Neural cell (in vitro differentiated cells): Measurements from ENCODE around the gene PCMTD2. TPM values are rescaled to one million over a fixed set of nuclear protein-coding genes. Genes with fewer than 3 reads are reported as not detected.

Experiments
- H2AFZ ChIP-seq: fragments of 200-600, 300-800 bp; sonication (generic), shearing (Covaris generic); 2 replicates; pipeline ENCODE4 v1.6.0; 2014; ENCODE audit warnings: low read depth, mild to moderate bottlenecking, antibody characterized with exemption, low read length, moderate library complexity
- H3F3A ChIP-seq: fragments of 200-600 bp; shearing (Covaris generic); 2 replicates; pipeline ENCODE4 v1.6.1; 2016; ENCODE audit warnings: mild to moderate bottlenecking, moderate library complexity, mixed read lengths, antibody characterized with exemption, low read length; ENCODE audit not compliant: insufficient read depth, poor library complexity, severe bottlenecking
- H3K27ac ChIP-seq: fragments of 200-600, 300-800 bp; sonication (generic), shearing (Covaris generic); 2 replicates; pipeline ENCODE4 v1.5.1; 2014; ENCODE audit warnings: mild to moderate bottlenecking, low read length, moderate library complexity
- H3K27me3 ChIP-seq: fragments of 300-800, 200-600 bp; sonication (generic), shearing (Covaris generic); 2 replicates; pipeline ENCODE4 v1.6.0; 2014; ENCODE audit warnings: mild to moderate bottlenecking, low read depth, low read length, moderate library complexity; ENCODE audit not compliant: insufficient read depth
- H3K36me3 ChIP-seq: fragments of 300-800, 200-600 bp; sonication (generic), shearing (Covaris generic); 2 replicates; pipeline ENCODE4 v1.5.1; 2014; ENCODE audit warnings: mild to moderate bottlenecking, antibody characterized with exemption, low read length, moderate library complexity; ENCODE audit not compliant: insufficient read depth
- H3K4me2 ChIP-seq: fragments of 300-800, 200-600 bp; sonication (generic), shearing (Covaris generic); 2 replicates; pipeline ENCODE4 v1.6.0; 2014; ENCODE audit warnings: mild to moderate bottlenecking, low read length
- H3K4me3 ChIP-seq: fragments of 300-800, 200-600 bp; sonication (generic), shearing (Covaris generic); 2 replicates; pipeline ENCODE4 v1.5.1; 2014; ENCODE audit warnings: mild to moderate bottlenecking, low read length, moderate library complexity
- H3K79me2 ChIP-seq: fragments of 200-600 bp; shearing (Covaris generic); replicated peaks from 2 replicates; pipeline ENCODE4 v1.6.0; 2014; ENCODE audit warnings: mild to moderate bottlenecking, low read length, moderate library complexity; ENCODE audit not compliant: insufficient read depth
- H3K9ac ChIP-seq: fragments of 300-800, 200-600 bp; sonication (generic), shearing (Covaris generic); 2 replicates; pipeline ENCODE4 v1.6.1; 2016; ENCODE audit warnings: mild to moderate bottlenecking, low read length, mixed read lengths
- H3K9me2 ChIP-seq: fragments of 200-600 bp; shearing (Covaris generic); 2 replicates; pipeline ENCODE4 v1.6.1; 2016; ENCODE audit warnings: mild to moderate bottlenecking, low read length, mixed read lengths; ENCODE audit not compliant: insufficient read depth
- H3K9me3 ChIP-seq: fragments of 200-600, 300-800 bp; sonication (generic), shearing (Covaris generic); 2 replicates; pipeline ENCODE4 v1.6.1; 2016; ENCODE audit warnings: mild to moderate bottlenecking, mixed run types, low read length, moderate library complexity, mixed read lengths
- H4K20me1 ChIP-seq: fragments of 200-600 bp; shearing (Covaris generic); 2 replicates; pipeline ENCODE4 v1.6.1; 2016; ENCODE audit warnings: mild to moderate bottlenecking, mixed run types; ENCODE audit not compliant: insufficient read depth
- CTCF ChIP-seq: fragments of 450-650 bp; IDR thresholded peaks from 2 replicates; pipeline ENCODE4 v1.5.1; 2014; ENCODE audit warnings: antibody characterized with exemption, mild to moderate bottlenecking, moderate library complexity; ENCODE audit not compliant: poor library complexity, severe bottlenecking
- EP300 ChIP-seq: fragments of 450-650 bp; conservative IDR thresholded peaks from 2 replicates; pipeline ENCODE4 v1.6.1; 2014; ENCODE audit warnings: antibody characterized with exemption, mild to moderate bottlenecking, moderate library complexity; ENCODE audit not compliant: poor library complexity, severe bottlenecking
- EZH2 ChIP-seq: fragments of 200-600, 300-800 bp; shearing (Covaris generic), sonication (generic); IDR thresholded peaks from 2 replicates; pipeline ENCODE4 v1.6.1; 2014; ENCODE audit warnings: antibody characterized with exemption, low read length, borderline replicate concordance, mild to moderate bottlenecking; ENCODE audit not compliant: insufficient read depth, poor library complexity, severe bottlenecking
- MXI1 ChIP-seq: fragments of 450-650 bp; conservative IDR thresholded peaks from 2 replicates; pipeline ENCODE4 v1.6.1; 2014; ENCODE audit warnings: antibody characterized with exemption, mild to moderate bottlenecking; ENCODE audit not compliant: poor library complexity, severe bottlenecking
- POLR2AphosphoS5 ChIP-seq: IDR thresholded peaks from 2 replicates; pipeline ENCODE4 v1.6.1; 2012
- RAD21 ChIP-seq: fragments of 450-650 bp; conservative IDR thresholded peaks from 2 replicates; pipeline ENCODE4 v1.6.1; 2014; ENCODE audit warnings: antibody characterized with exemption, mild to moderate bottlenecking, moderate library complexity
- REST ChIP-seq: IDR thresholded peaks from 2 replicates; pipeline ENCODE4 v1.6.1; 2012; ENCODE audit warnings: borderline replicate concordance
- SMC3 ChIP-seq: fragments of 450-650 bp; conservative IDR thresholded peaks from 2 replicates; pipeline ENCODE4 v1.6.1; 2014; ENCODE audit warnings: antibody characterized with exemption, mild to moderate bottlenecking, moderate library complexity; ENCODE audit not compliant: poor library complexity
- TAF1 ChIP-seq: IDR thresholded peaks from 2 replicates; pipeline ENCODE4 v1.6.1; 2012; ENCODE audit warnings: low read depth
- polyA plus RNA-seq: library from polyadenylated mRNA; depleted of rRNA; stranded (reverse); fragments of >200 nt; gene quantifications from 2 replicates; pipeline ENCODE4 v1.2.3, GENCODE V29; 2014

PCMTD2 gene
- polyA plus RNA-seq, 1 donor from 2014 or later = 270 TPM

DNA sequence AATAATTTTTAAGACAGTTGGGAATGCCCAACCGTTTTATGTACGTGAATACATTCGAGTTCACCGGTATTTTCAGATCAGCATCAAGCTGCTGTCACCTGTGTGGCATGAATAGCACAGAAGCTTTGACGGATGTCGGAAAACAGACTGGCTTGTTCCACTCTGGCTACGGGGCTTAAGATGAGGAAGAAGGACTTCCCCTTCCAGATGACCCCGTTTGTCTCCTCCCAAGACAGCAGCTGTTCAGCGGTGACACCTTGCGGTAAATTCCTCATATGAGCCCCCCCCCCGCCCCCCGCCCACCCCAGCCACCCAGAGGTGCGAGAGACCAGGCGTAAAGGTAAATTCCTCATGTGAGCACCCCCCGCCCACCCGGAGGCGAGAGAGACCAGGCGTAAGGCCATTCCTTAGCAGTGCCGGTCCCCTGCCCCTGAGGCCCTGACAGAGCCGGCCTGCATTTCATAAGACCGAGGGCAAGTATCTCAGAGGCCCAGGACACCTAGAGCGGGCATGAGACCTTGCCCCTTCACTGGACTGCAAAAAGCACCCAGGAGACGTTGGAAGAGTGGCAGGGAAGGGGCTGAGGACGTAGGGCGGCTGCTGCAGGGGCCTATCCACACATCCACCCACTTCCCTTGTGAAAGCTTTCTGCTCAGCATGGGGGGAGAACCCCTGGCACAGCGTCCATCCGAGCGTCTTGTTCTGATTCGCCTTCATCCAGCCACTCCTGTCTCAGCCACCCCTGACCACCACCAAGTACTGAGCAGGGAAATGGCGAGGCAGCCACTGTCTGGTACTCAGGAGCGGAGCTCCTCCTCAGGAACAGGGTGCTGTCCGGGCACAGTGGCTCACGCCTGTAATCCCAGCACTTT is 7.3 kb upstream of the PCMTD2 start:
- H3K4me3 ChIP-seq = no peak overlapping the region
- H3K4me2 ChIP-seq = no peak overlapping the region
- no peak overlapping the region for H2AFZ ChIP-seq
- TF ChIP-seq CTCF (no peak), RAD21 (no peak)
- H3K27ac ChIP-seq = no peak overlapping the region
- no peaks in the 10 kb centered on the region for H3K9me3 ChIP-seq
- peaks cover 4% of the 10 kb centered on the region for H3K36me3 ChIP-seq
- H3K79me2 ChIP-seq = no peaks in the 10 kb centered on the region
- H3F3A ChIP-seq = no peaks in the 10 kb centered on the region
- no peaks in the 10 kb centered on the region for H4K20me1 ChIP-seq
- H3K27me3 ChIP-seq = no peaks in the 10 kb centered on the region
- no peaks in the 10 kb centered on the region for H3K9me2 ChIP-seq
- H3K9ac ChIP-seq = no peak overlapping the region

- TF ChIP-seq SMC3 (no peak), EZH2 (no peak), POLR2AphosphoS5 (no peak), EP300 (no peak), REST (no peak), TAF1 (no peak), MXI1 (no peak), RAD21 (no peak)
- Histone ChIP-seq H3K4me3 (no peak overlapping the region), H2AFZ (no peak overlapping the region), H3K9ac (no peak overlapping the region), H3K27me3 (no peaks in the 10 kb centered on the region), H3K27ac (no peak overlapping the region), H4K20me1 (no peaks in the 10 kb centered on the region), H3K4me2 (no peak overlapping the region), H3K36me3 (peaks cover 4% of the 10 kb centered on the region), H3K9me3 (no peaks in the 10 kb centered on the region), H3K9me2 (no peaks in the 10 kb centered on the region), H3K79me2 (no peaks in the 10 kb centered on the region), H3F3A (no peaks in the 10 kb centered on the region)
Observed at GRCh38 chr20:64250027-64250426, 5.5 kb upstream of the PCMTD2 start.
